ENCODE data around the gene NGEF. TPM values are rescaled to one million over a fixed set of nuclear protein-coding genes. Genes with fewer than 3 reads are reported as not detected.

Gene NGEF
- total RNA-seq, 1 experiment from 2014 or later: 5.4 TPM

GRCh38 chr2:233011702-233012131, 1.3 kb downstream of the NGEF start:
- H3K4me1 Mint-ChIP-seq: no peaks in the 10 kb centered on the region
- H3K4me3 Mint-ChIP-seq: no peak overlapping the region
- ChIA-PET CTCF (interaction anchor here (0.8 to 1.5 kb wide), 2 partner anchors 18 to 125 kb away, joined by 3 read pairs; no protein-coding TSS in a partner anchor), POLR2A (no interaction called here)
- DNase-seq (ENCODE audit: low spot score): no peak
- H3K27ac Mint-ChIP-seq: no peak overlapping the region
- H3K36me3 Mint-ChIP-seq: no peaks in the 10 kb centered on the region
- TF ChIP-seq SMAD3 (CRISPR knock-in tag; IDR thresholded peaks at IDR 0.05; ENCODE audit: borderline replicate concordance) (no peak), FOXP4 (CRISPR knock-in tag; IDR thresholded peaks at IDR 0.05) (no peak), ZNF317 (CRISPR knock-in tag; IDR thresholded peaks at IDR 0.05; ENCODE audit: borderline replicate concordance, low read depth) (no peak), NR2C2 (CRISPR knock-in tag; IDR thresholded peaks at IDR 0.05) (no peak), E2F5 (CRISPR knock-in tag; IDR thresholded peaks at IDR 0.05) (no peak), IRF2 (CRISPR knock-in tag; IDR thresholded peaks at IDR 0.05; ENCODE audit: borderline replicate concordance, low read depth) (no peak), NFATC4 (CRISPR knock-in tag; IDR thresholded peaks at IDR 0.05) (no peak), ZNF416 (CRISPR knock-in tag; IDR thresholded peaks at IDR 0.05) (no peak), MXD4 (CRISPR knock-in tag; IDR thresholded peaks at IDR 0.05; ENCODE audit: borderline replicate concordance) (no peak), OVOL2 (CRISPR knock-in tag; IDR thresholded peaks at IDR 0.05; ENCODE audit: borderline replicate concordance) (no peak), ZBTB21 (CRISPR knock-in tag; IDR thresholded peaks at IDR 0.05; ENCODE audit: borderline replicate concordance) (no peak), CREB1 (CRISPR knock-in tag; IDR thresholded peaks at IDR 0.05) (no peak)
- TF ChIP-seq, protein P1, sequence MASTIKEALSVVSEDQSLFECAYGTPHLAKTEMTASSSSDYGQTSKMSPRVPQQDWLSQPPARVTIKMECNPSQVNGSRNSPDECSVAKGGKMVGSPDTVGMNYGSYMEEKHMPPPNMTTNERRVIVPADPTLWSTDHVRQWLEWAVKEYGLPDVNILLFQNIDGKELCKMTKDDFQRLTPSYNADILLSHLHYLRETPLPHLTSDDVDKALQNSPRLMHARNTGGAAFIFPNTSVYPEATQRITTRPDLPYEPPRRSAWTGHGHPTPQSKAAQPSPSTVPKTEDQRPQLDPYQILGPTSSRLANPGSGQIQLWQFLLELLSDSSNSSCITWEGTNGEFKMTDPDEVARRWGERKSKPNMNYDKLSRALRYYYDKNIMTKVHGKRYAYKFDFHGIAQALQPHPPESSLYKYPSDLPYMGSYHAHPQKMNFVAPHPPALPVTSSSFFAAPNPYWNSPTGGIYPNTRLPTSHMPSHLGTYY (CRISPR knock-in tag; IDR thresholded peaks at IDR 0.05): no peak
- TF ChIP-seq, protein P2, sequence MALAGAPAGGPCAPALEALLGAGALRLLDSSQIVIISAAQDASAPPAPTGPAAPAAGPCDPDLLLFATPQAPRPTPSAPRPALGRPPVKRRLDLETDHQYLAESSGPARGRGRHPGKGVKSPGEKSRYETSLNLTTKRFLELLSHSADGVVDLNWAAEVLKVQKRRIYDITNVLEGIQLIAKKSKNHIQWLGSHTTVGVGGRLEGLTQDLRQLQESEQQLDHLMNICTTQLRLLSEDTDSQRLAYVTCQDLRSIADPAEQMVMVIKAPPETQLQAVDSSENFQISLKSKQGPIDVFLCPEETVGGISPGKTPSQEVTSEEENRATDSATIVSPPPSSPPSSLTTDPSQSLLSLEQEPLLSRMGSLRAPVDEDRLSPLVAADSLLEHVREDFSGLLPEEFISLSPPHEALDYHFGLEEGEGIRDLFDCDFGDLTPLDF (CRISPR knock-in tag; IDR thresholded peaks at IDR 0.05): no peak
- no peak for ATAC-seq
- H3K27me3 Mint-ChIP-seq (ENCODE audit: low read depth): no peaks in the 10 kb centered on the region
- H3K9me3 Mint-ChIP-seq: peaks cover 5% of the 10 kb centered on the region

- no peak for DNase-seq (ENCODE audit: low spot score)
- CTCF ChIA-PET: no interaction called here
These were observed 1.8 kb downstream of the NGEF start for GRCh38 chr2:233011268-233011650.

More at GRCh38 chr2:233011268-233011650, 1.8 kb downstream of the NGEF start:
- Mint-ChIP-seq H3K4me3 (no peak overlapping the region), H3K36me3 (no peaks in the 10 kb centered on the region), H3K27me3 (ENCODE audit: low read depth) (no peaks in the 10 kb centered on the region), H3K27ac (no peak overlapping the region; the same call in 1 of the 2 replicates), H3K9me3 (peaks cover 5% of the 10 kb centered on the region), H3K4me1 (no peaks in the 10 kb centered on the region)
- ATAC-seq: no peak
- TF ChIP-seq ZNF423 (CRISPR knock-in tag; IDR thresholded peaks at IDR 0.05): no peak
- no peak for TF ChIP-seq USF2 (CRISPR knock-in tag; IDR thresholded peaks at IDR 0.05)
- TF ChIP-seq MLX (CRISPR knock-in tag; IDR thresholded peaks at IDR 0.05): no peak
- TF ChIP-seq TP53 (CRISPR knock-in tag; IDR thresholded peaks at IDR 0.05): no peak
- no peak for TF ChIP-seq AR (CRISPR knock-in tag; IDR thresholded peaks at IDR 0.05)
- no peak for TF ChIP-seq ESRRA (CRISPR knock-in tag; IDR thresholded peaks at IDR 0.05; ENCODE audit: borderline replicate concordance)
- no peak for TF ChIP-seq CREB1 (CRISPR knock-in tag; IDR thresholded peaks at IDR 0.05)
- no peak for TF ChIP-seq JAZF1 (CRISPR knock-in tag; IDR thresholded peaks at IDR 0.05)
- TF ChIP-seq ATF1 (CRISPR knock-in tag; IDR thresholded peaks at IDR 0.05): no peak
- no peak for TF ChIP-seq ZNF671 (CRISPR knock-in tag; IDR thresholded peaks at IDR 0.05)
- TF ChIP-seq ZBTB43 (CRISPR knock-in tag; IDR thresholded peaks at IDR 0.05): no peak
- POLR2A ChIA-PET: no interaction called here
